Measurements from ENCODE around the gene SMIM24. TPM values are rescaled to one million over a fixed set of nuclear protein-coding genes. Genes with fewer than 3 reads are reported as not detected.

SMIM24 gene
- total RNA-seq, 1 experiment from 2014 or later: 1.9 TPM

DNA sequence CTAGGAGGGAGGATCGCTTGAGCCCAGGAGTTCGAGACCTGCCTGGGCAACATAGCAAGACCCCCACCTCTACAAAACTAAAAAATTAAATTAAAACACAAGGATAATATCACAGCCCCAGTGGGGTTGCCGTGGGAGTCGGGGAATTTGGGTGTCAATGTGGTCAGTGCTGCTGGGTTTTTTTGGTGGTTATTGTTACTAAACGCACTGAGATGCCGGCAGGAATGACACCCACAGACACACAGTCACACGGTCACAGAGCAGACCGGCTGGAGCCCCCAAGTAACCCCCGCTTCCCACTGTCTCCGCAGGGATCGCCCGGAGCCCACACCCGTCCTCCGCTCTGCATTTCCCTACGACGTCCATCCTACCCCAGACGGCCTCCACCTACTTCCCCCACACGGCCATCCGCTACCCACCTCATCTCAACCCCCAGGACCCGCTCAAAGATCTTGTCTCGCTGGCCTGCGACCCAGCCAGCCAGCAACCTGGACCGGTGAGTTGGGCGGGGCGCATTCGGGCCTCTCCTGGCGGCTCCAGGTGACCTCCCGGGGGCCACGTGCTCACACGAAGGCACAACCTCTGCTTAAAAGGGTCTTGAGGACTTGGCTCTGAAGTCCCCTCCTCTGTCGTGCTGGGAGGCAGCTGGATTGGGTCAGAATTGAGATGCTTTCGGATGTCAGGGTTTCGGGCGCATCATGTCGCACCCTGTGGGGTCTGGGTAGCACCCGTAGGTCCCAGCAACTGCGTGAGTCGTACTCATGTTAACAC, 28.0 kb downstream of the SMIM24 start:
- Histone ChIP-seq H3T11ph (ENCODE audit: low read length) (no peak overlapping the region), H3K27ac (ENCODE audit: insufficient read length, low read depth, low read length) (no peak overlapping the region), H3K79me2 (ENCODE audit: insufficient read depth, low read length) (no peaks in the 10 kb centered on the region), H2BK5ac (ENCODE audit: insufficient read length, low read length) (no peak overlapping the region), H2BK120ac (ENCODE audit: low read depth, low read length, poor library complexity, severe bottlenecking) (no peak overlapping the region), H3K79me1 (ENCODE audit: insufficient read depth, low read depth, low read length, poor library complexity, severe bottlenecking) (no peaks in the 10 kb centered on the region), H2AFZ (ENCODE audit: low read length) (no peak overlapping the region), H3K23me2 (ENCODE audit: insufficient read length, low read depth, low read length, poor library complexity, severe bottlenecking) (no peaks in the 10 kb centered on the region), H3K9ac (ENCODE audit: extremely low read depth, insufficient read length, low read length) (no peak overlapping the region), H3K9me3 (ENCODE audit: control insufficient read depth, low read depth, low read length) (no peaks in the 10 kb centered on the region), H4K20me1 (ENCODE audit: control insufficient read depth, insufficient read depth, insufficient read length) (peaks cover 2% of the 10 kb centered on the region), H3K18ac (ENCODE audit: insufficient read length, low read depth, low read length) (no peak overlapping the region), H4K5ac (ENCODE audit: insufficient read length, low read depth, low read length) (no peak overlapping the region), H2AK5ac (ENCODE audit: insufficient read length, low read length) (no peak overlapping the region), H3K56ac (ENCODE audit: insufficient read length, low read depth, low read length) (no peak overlapping the region), H3K14ac (ENCODE audit: insufficient read depth, low read length) (no peak overlapping the region), H3K23ac (ENCODE audit: insufficient read length, low read depth, low read length) (no peak overlapping the region), H4K8ac (replicated peaks; ENCODE audit: insufficient read length, low read depth, low read length) (no peak overlapping the region), H3K4me1 (ENCODE audit: insufficient read depth, low read length) (no peaks in the 10 kb centered on the region), H2BK15ac (ENCODE audit: low read depth, low read length) (no peak overlapping the region), H3K4ac (ENCODE audit: low read depth, low read length) (no peak overlapping the region), H3K4me2 (ENCODE audit: insufficient read depth, insufficient read length, low read length) (no peak overlapping the region), H3K27me3 (ENCODE audit: insufficient read depth, low read length) (no peaks in the 10 kb centered on the region; the same call in 1 of the 2 replicates), H2BK12ac (ENCODE audit: insufficient read length, low read depth, low read length) (no peak overlapping the region), H2BK20ac (ENCODE audit: low read depth, low read length, poor library complexity, severe bottlenecking) (no peak overlapping the region), H4K91ac (ENCODE audit: insufficient read length, low read depth, low read length) (no peak overlapping the region)
- TF ChIP-seq, protein P1, sequence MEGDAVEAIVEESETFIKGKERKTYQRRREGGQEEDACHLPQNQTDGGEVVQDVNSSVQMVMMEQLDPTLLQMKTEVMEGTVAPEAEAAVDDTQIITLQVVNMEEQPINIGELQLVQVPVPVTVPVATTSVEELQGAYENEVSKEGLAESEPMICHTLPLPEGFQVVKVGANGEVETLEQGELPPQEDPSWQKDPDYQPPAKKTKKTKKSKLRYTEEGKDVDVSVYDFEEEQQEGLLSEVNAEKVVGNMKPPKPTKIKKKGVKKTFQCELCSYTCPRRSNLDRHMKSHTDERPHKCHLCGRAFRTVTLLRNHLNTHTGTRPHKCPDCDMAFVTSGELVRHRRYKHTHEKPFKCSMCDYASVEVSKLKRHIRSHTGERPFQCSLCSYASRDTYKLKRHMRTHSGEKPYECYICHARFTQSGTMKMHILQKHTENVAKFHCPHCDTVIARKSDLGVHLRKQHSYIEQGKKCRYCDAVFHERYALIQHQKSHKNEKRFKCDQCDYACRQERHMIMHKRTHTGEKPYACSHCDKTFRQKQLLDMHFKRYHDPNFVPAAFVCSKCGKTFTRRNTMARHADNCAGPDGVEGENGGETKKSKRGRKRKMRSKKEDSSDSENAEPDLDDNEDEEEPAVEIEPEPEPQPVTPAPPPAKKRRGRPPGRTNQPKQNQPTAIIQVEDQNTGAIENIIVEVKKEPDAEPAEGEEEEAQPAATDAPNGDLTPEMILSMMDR (conservative IDR thresholded peaks at IDR 0.05): no peak
- H3K4me1 Mint-ChIP-seq: peaks cover 4% of the 10 kb centered on the region in 2 experiments; a peak in 2 of 4 replicates
- H3K36me3 Mint-ChIP-seq (ENCODE audit: insufficient read depth in 1 of 3, low read depth in 3 of 3): no peaks in the 10 kb centered on the region
- DNase-seq: no peak
- WGBS (ENCODE audit: extremely low coverage, insufficient read length, low lambda C conversion rate): no CpG with 5 or more reads among the region's 38 CpGs
- H3K27me3 Mint-ChIP-seq (ENCODE audit: low read depth): peaks cover 3% of the 10 kb centered on the region; the same call in 1 of the 2 replicates
- no peaks in the 10 kb centered on the region for H3K9me3 Mint-ChIP-seq
- H3K4me3 Mint-ChIP-seq: no peak overlapping the region
- H3K27ac Mint-ChIP-seq: no peak overlapping the region; a peak in 1 of 7 replicates

All from H9 (cell line).